IMR-90 (cell line): ENCODE data around the gene GALNT3. TPM values are rescaled to one million over a fixed set of nuclear protein-coding genes. Genes with fewer than 3 reads are reported as not detected.

Experiments used
- ATAC-seq: fragments of 200-7000 bp; cut with Tn5 transposase; 2 replicates; pipeline ENCODE4 v1.9.1; 2020; ENCODE audit warnings: low read depth, mild to moderate bottlenecking, moderate library complexity
- BruUV-seq: library from RNA; stranded (reverse); fragments of 400-500 nt; replicated peaks from 2 replicates; lab custom pipeline; 2021; lab: Mats Ljungman, UMichigan
- CTCF ChIA-PET: fragments of 300-600 bp; formaldehyde crosslinking; extraction: SDS; loops from one replicate; lab custom pipeline; 2021; ENCODE audit warnings: antibody characterized with exemption; lab: Yijun Ruan, JAX
- POLR2A ChIA-PET: fragments of 300-600 bp; sonication (Branson Sonifier 250); formaldehyde crosslinking; loops from one replicate; lab custom pipeline; 2022; ENCODE audit warnings: antibody characterized with exemption; ENCODE audit not compliant: unreplicated experiment; lab: Charles Lee
- DNase-seq: peaks from one replicate; pipeline ENCODE4 v3.0.0; 2013
- H2AFZ ChIP-seq: replicated peaks from 2 replicates; pipeline ENCODE3; 2013; ENCODE audit warnings: low read length, mild to moderate bottlenecking; ENCODE audit not compliant: poor library complexity
- H2AK5ac ChIP-seq: 2 replicates; pipeline ENCODE4 v1.6.1; 2013; ENCODE audit warnings: low read depth, low read length, inconsistent platforms
- H2AK9ac ChIP-seq: replicated peaks from 2 replicates; pipeline ENCODE3; 2013; ENCODE audit warnings: mild to moderate bottlenecking, low read depth, low read length, moderate library complexity; ENCODE audit not compliant: poor library complexity
- H2BK120ac ChIP-seq: 2 replicates; pipeline ENCODE4 v1.6.1; 2013; ENCODE audit warnings: low read depth, low read length, inconsistent platforms
- H2BK15ac ChIP-seq: 3 replicates; pipeline ENCODE4 v1.6.1; 2013; ENCODE audit warnings: low read depth, low read length, inconsistent platforms
- H2BK20ac ChIP-seq: 2 replicates; pipeline ENCODE4 v1.6.1; 2013; ENCODE audit warnings: low read depth, mild to moderate bottlenecking, inconsistent platforms, low read length, moderate library complexity
- H2BK5ac ChIP-seq: 2 replicates; pipeline ENCODE4 v1.6.1; 2013; ENCODE audit warnings: mild to moderate bottlenecking, low read depth, low read length, inconsistent platforms; ENCODE audit not compliant: poor library complexity, severe bottlenecking
- H3K14ac ChIP-seq: replicated peaks from 2 replicates; pipeline ENCODE4 v1.6.1; 2013; ENCODE audit warnings: low read depth, low read length, inconsistent platforms
- H3K18ac ChIP-seq: 2 replicates; pipeline ENCODE4 v1.6.1; 2013; ENCODE audit warnings: low read depth, low read length, control low read depth
- H3K23ac ChIP-seq: 2 replicates; pipeline ENCODE4 v1.6.1; 2013; ENCODE audit warnings: low read depth, low read length, inconsistent platforms
- H3K27ac ChIP-seq: 2 replicates; pipeline ENCODE4 v1.5.1; 2013; ENCODE audit warnings: mild to moderate bottlenecking, control low read depth, low read length; ENCODE audit not compliant: insufficient read depth
- H3K27me3 ChIP-seq: 2 replicates; pipeline ENCODE4 v1.6.1; 2013; ENCODE audit warnings: low read length; ENCODE audit not compliant: control insufficient read depth, insufficient read depth
- H3K36me3 ChIP-seq: 2 replicates; pipeline ENCODE4 v1.6.1; 2013; ENCODE audit warnings: low read length, mixed read lengths; ENCODE audit not compliant: control insufficient read depth, insufficient read depth
- H3K4ac ChIP-seq: 2 replicates; pipeline ENCODE4 v1.6.1; 2013; ENCODE audit warnings: low read depth, low read length, inconsistent platforms
- H3K4me1 ChIP-seq: 2 replicates; pipeline ENCODE4 v1.6.1; 2013; ENCODE audit warnings: low read length, mixed read lengths; ENCODE audit not compliant: control insufficient read depth, insufficient read depth
- H3K4me2 ChIP-seq: 2 replicates; pipeline ENCODE4 v1.6.1; 2013; ENCODE audit warnings: low read depth, mild to moderate bottlenecking, control low read depth, low read length, moderate library complexity
- H3K4me3 ChIP-seq: 2 replicates; pipeline ENCODE4 v1.5.1; 2013; ENCODE audit warnings: low read depth, mild to moderate bottlenecking, control low read depth, low read length, moderate library complexity; ENCODE audit not compliant: insufficient read depth
- H3K56ac ChIP-seq: 2 replicates; pipeline ENCODE4 v1.6.1; 2013; ENCODE audit warnings: low read length, inconsistent platforms; ENCODE audit not compliant: insufficient read depth; ENCODE audit errors: extremely low read depth
- H3K79me1 ChIP-seq, 2 experiments: 2 replicates each; pipeline ENCODE4 v1.6.1; 2013; ENCODE audit warnings: low read length in 2 of 2, inconsistent platforms in 1 of 2, low read depth in 1 of 2
- H3K9ac ChIP-seq: 2 replicates; pipeline ENCODE4 v1.6.1; 2013; ENCODE audit warnings: low read depth, low read length, control low read depth
- H3K9me1 ChIP-seq: 2 replicates; pipeline ENCODE4 v1.6.1; 2013; ENCODE audit warnings: low read length, inconsistent platforms; ENCODE audit not compliant: insufficient read depth
- H3K9me3 ChIP-seq: 2 replicates; pipeline ENCODE4 v1.6.1; 2013; ENCODE audit warnings: low read length; ENCODE audit not compliant: control insufficient read depth, insufficient read depth
- H4K20me1 ChIP-seq: 2 replicates; pipeline ENCODE4 v1.6.1; 2013; ENCODE audit warnings: low read length, inconsistent platforms; ENCODE audit not compliant: insufficient read depth
- H4K5ac ChIP-seq: 2 replicates; pipeline ENCODE4 v1.6.1; 2013; ENCODE audit warnings: mild to moderate bottlenecking, low read depth, low read length, control low read depth
- H4K8ac ChIP-seq, 2 experiments: 2 replicates each; pipeline ENCODE4 v1.6.1; 2013; ENCODE audit warnings: low read depth in 2 of 2, low read length in 2 of 2, control low read depth in 1 of 2, inconsistent platforms in 1 of 2
- H4K91ac ChIP-seq: 2 replicates; pipeline ENCODE4 v1.6.1; 2013; ENCODE audit warnings: low read depth, low read length, inconsistent platforms; ENCODE audit not compliant: insufficient read depth
- BHLHE40 ChIP-seq: fragments of 150-350 bp; IDR thresholded peaks from 2 replicates; pipeline ENCODE4 v1.6.1; 2016; ENCODE audit warnings: mild to moderate bottlenecking, low read depth, low read length
- CEBPB ChIP-seq: IDR thresholded peaks from 2 replicates; pipeline ENCODE4 v1.6.1; 2012; ENCODE audit warnings: low read depth, low read length, improper control_type of control experiment
- CHD1 ChIP-seq: IDR thresholded peaks from 2 replicates; pipeline ENCODE4 v1.6.1; 2012; ENCODE audit warnings: low read depth, low read length, improper control_type of control experiment
- FOS ChIP-seq: fragments of 150-350 bp; IDR thresholded peaks from 2 replicates; pipeline ENCODE4 v1.6.1; 2016; ENCODE audit warnings: low read depth, low read length
- MAFK ChIP-seq: IDR thresholded peaks from 2 replicates; pipeline ENCODE4 v1.6.1; 2012; ENCODE audit warnings: low read depth, low read length, improper control_type of control experiment
- MAZ ChIP-seq: IDR thresholded peaks from 2 replicates; pipeline ENCODE4 v1.6.1; 2012; ENCODE audit warnings: low read depth, mild to moderate bottlenecking, low read length, improper control_type of control experiment, moderate library complexity, borderline replicate concordance
- MXI1 ChIP-seq: IDR thresholded peaks from 2 replicates; pipeline ENCODE4 v1.6.1; 2012; ENCODE audit warnings: low read depth, mild to moderate bottlenecking, low read length, moderate library complexity, borderline replicate concordance
- NFE2L2 ChIP-seq: fragments of 150-350 bp; IDR thresholded peaks from 2 replicates; pipeline ENCODE4 v1.6.1; 2016; ENCODE audit warnings: low read depth, mild to moderate bottlenecking, low read length
- POLR2A ChIP-seq: IDR thresholded peaks from 2 replicates; pipeline ENCODE4 v1.6.1; 2012; ENCODE audit warnings: mild to moderate bottlenecking, low read depth, low read length
- RAD21 ChIP-seq: IDR thresholded peaks from 2 replicates; pipeline ENCODE4 v1.6.1; 2012; ENCODE audit warnings: low read length, improper control_type of control experiment
- RCOR1 ChIP-seq: IDR thresholded peaks from 2 replicates; pipeline ENCODE4 v1.6.1; 2012; ENCODE audit warnings: mild to moderate bottlenecking, low read length, improper control_type of control experiment; ENCODE audit not compliant: insufficient replicate concordance
- RFX5 ChIP-seq: IDR thresholded peaks from 2 replicates; pipeline ENCODE4 v1.8.0; 2012; ENCODE audit warnings: low read depth, mild to moderate bottlenecking, low read length, moderate library complexity
- SMC3 ChIP-seq: fragments of 150-350 bp; IDR thresholded peaks from 2 replicates; pipeline ENCODE4 v1.6.1; 2016; ENCODE audit warnings: low read depth, mild to moderate bottlenecking, antibody characterized with exemption, low read length, moderate library complexity
- WGBS, 2 experiments: methylation state at CpG; one replicate each; pipeline versions ENCODE4 v1.1.5 to v1.1.7; 2013; ENCODE audit warnings: missing lambda C conversion rate in 2 of 2; ENCODE audit not compliant: insufficient read length in 1 of 2; ENCODE audit errors: extremely low coverage in 2 of 2; 5-methylcytosine and 5-hydroxymethylcytosine counted together
- dilution Hi-C: fragments of 300-500 bp; cut with HindIII; formaldehyde crosslinking; loops from one replicate; pipeline ENCODE4 v1.14.3; 2018; ENCODE audit warnings: low sequenced_read_pairs; ENCODE audit not compliant: unreplicated experiment
- in situ Hi-C: fragments of 300-500 bp; cut with MboI; formaldehyde crosslinking; loops from 3 replicates; pipeline ENCODE4 v1.14.3; 2019; ENCODE audit warnings: low sequenced_read_pairs, inconsistent platforms, mixed read lengths
- intact Hi-C: fragments of 100-400 bp; cut with micrococcal nuclease; formaldehyde crosslinking; loops from 2 replicates; pipeline ENCODE4 v1.10.0; 2022
- polyA plus RNA-seq, 3 experiments: library from polyadenylated mRNA; depleted of rRNA; stranded (reverse); fragments of >200 nt; gene quantifications; 2 replicates each; pipeline ENCODE4 v1.2.3, GENCODE V29; 2012; ENCODE audit warnings: low replicate concordance in 1 of 3
- total RNA-seq: library from RNA; depleted of rRNA; stranded (reverse); fragments of >200 nt; gene quantifications from 2 replicates; pipeline ENCODE4 v1.2.3, GENCODE V29; 2012
- TF ChIP-seq, protein P1 (sequence below): conservative IDR thresholded peaks from 2 replicates; pipeline ENCODE4 v1.5.1; 2012; ENCODE audit warnings: mild to moderate bottlenecking, low read depth, low read length, improper control_type of control experiment
- TF ChIP-seq, protein P2 (sequence below): fragments of 150-350 bp; IDR thresholded peaks from 2 replicates; pipeline ENCODE4 v1.6.1; 2016; ENCODE audit warnings: low read depth, mild to moderate bottlenecking, low read length, moderate library complexity, borderline replicate concordance

GALNT3 gene
- total and polyA plus RNA-seq, 2 of the 4 experiments (the other 2 are of a cell fraction), result 1.1 to 2.0 TPM

DNA sequence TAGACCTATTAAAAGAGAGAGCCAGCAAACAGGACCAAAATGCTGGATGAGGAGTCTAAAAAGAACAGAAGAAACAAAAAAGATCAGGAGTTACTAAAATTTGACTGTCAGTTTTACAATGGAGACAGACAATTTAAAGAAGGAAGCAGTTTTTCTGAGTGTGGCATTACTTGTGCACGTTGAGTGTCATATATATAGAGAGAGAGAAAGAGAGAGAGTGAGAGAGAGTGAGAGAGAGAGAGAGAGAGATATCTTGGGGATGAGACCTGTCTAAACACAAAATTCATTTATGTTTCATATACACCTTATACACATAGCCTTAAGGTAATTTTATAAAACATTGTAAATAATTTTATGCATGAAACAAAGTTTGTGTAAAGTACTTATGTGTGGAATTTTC is 2.1 kb upstream of the GALNT3 start:
- Histone ChIP-seq H2BK5ac (no peak overlapping the region), H4K8ac (no peak overlapping the region), H2BK120ac (no peak overlapping the region), H3K27me3 (peaks cover 6% of the 10 kb centered on the region; the same call in 1 of the 2 replicates), H3K56ac (no peak overlapping the region), H2BK15ac (no peak overlapping the region), H2AK5ac (no peak overlapping the region), H3K36me3 (no peaks in the 10 kb centered on the region), H4K91ac (no peak overlapping the region), H4K5ac (no peak overlapping the region), H2BK20ac (no peak overlapping the region), H2AFZ (no peak overlapping the region), H3K4me2 (no peak overlapping the region), H3K9me1 (no peaks in the 10 kb centered on the region), H3K4ac (no peak overlapping the region), H2AK9ac (no peak overlapping the region), H4K20me1 (no peaks in the 10 kb centered on the region), H3K23ac (no peak overlapping the region), H3K14ac (no peak overlapping the region), H3K18ac (no peak overlapping the region), H3K79me1 (no peaks in the 10 kb centered on the region), H3K4me1 (peaks cover 2% of the 10 kb centered on the region; the same call in 1 of the 2 replicates), H3K4me3 (no peak overlapping the region), H3K9ac (no peak overlapping the region), H3K27ac (no peak overlapping the region), H3K9me3 (no peaks in the 10 kb centered on the region)
- ChIA-PET CTCF (no interaction called here), POLR2A (no interaction called here)
- TF ChIP-seq BHLHE40 (no peak), RAD21 (no peak), POLR2A (no peak), CEBPB (no peak), MAFK (no peak), MXI1 (no peak), MAZ (no peak), SMC3 (no peak), FOS (no peak), NFE2L2 (no peak), RFX5 (no peak), CHD1 (no peak), RCOR1 (no peak)
- TF ChIP-seq, protein P1, sequence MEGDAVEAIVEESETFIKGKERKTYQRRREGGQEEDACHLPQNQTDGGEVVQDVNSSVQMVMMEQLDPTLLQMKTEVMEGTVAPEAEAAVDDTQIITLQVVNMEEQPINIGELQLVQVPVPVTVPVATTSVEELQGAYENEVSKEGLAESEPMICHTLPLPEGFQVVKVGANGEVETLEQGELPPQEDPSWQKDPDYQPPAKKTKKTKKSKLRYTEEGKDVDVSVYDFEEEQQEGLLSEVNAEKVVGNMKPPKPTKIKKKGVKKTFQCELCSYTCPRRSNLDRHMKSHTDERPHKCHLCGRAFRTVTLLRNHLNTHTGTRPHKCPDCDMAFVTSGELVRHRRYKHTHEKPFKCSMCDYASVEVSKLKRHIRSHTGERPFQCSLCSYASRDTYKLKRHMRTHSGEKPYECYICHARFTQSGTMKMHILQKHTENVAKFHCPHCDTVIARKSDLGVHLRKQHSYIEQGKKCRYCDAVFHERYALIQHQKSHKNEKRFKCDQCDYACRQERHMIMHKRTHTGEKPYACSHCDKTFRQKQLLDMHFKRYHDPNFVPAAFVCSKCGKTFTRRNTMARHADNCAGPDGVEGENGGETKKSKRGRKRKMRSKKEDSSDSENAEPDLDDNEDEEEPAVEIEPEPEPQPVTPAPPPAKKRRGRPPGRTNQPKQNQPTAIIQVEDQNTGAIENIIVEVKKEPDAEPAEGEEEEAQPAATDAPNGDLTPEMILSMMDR, result no peak
- TF ChIP-seq, protein P2, sequence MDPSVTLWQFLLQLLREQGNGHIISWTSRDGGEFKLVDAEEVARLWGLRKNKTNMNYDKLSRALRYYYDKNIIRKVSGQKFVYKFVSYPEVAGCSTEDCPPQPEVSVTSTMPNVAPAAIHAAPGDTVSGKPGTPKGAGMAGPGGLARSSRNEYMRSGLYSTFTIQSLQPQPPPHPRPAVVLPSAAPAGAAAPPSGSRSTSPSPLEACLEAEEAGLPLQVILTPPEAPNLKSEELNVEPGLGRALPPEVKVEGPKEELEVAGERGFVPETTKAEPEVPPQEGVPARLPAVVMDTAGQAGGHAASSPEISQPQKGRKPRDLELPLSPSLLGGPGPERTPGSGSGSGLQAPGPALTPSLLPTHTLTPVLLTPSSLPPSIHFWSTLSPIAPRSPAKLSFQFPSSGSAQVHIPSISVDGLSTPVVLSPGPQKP, result no peak
- DNase-seq, result no peak
- no peak for ATAC-seq
- intact Hi-C loops, result no loop called here
- in situ Hi-C loops, result no loop called here
- WGBS, 2 experiments, result no CpG with 5 or more reads among the region's 1 CpG
- dilution Hi-C loops, result no loop called here
- no TSS peak for BruUV-seq
